H1 (cell line): ENCODE data around the gene LITAFD. TPM values are rescaled to one million over a fixed set of nuclear protein-coding genes. Genes with fewer than 3 reads are reported as not detected.

Experiments used
- TAF1 ChIP-seq: IDR thresholded peaks from 2 replicates; pipeline ENCODE4 v1.6.1; 2011; ENCODE audit warnings: mild to moderate bottlenecking, low read depth, low read length
- polyA plus RNA-seq, 7 experiments: library from polyadenylated mRNA; depleted of rRNA in 3 of 7; stranded (reverse) in 5 of 7; unstranded in 2 of 7; fragments of >200 nt in 5 of 7; fragments of 200-250 nt in 2 of 7; gene quantifications; 1 replicate in 5 of 7; 2 replicates in 1 of 7; 4 replicates in 1 of 7; pipeline versions ENCODE4 v1.2.1 to v1.2.3, GENCODE V29; 2011 to 2013; ENCODE audit warnings: missing spikeins in 2 of 7, mixed read lengths in 2 of 7
- total RNA-seq: library from RNA; stranded (reverse); fragmentation: NEBNext Ultra II Directional; extraction: Animal tissue kit (Norgen Biotek cat#: 25700); gene quantifications from 2 replicates; pipeline ENCODE4 v1.2.1, GENCODE V29; 2021
- TF ChIP-seq, protein P1 (sequence below): fragments of 300-600 bp; sonication (generic); IDR thresholded peaks from 2 replicates; pipeline ENCODE4 v1.7.1; 2012; ENCODE audit warnings: low read length, moderate library complexity, mild to moderate bottlenecking, inconsistent platforms; ENCODE audit not compliant: insufficient replicate concordance

Gene LITAFD
- total and polyA plus RNA-seq, 2 of the 8 experiments (the other 6 are each of a cell fraction or from before 2014, with no cell fraction given) = not detected

GRCh38 chr16:8920645-8921346 is 38.6 kb downstream of the LITAFD start (continued):
- no peak for TF ChIP-seq TAF1
- TF ChIP-seq, protein P1, sequence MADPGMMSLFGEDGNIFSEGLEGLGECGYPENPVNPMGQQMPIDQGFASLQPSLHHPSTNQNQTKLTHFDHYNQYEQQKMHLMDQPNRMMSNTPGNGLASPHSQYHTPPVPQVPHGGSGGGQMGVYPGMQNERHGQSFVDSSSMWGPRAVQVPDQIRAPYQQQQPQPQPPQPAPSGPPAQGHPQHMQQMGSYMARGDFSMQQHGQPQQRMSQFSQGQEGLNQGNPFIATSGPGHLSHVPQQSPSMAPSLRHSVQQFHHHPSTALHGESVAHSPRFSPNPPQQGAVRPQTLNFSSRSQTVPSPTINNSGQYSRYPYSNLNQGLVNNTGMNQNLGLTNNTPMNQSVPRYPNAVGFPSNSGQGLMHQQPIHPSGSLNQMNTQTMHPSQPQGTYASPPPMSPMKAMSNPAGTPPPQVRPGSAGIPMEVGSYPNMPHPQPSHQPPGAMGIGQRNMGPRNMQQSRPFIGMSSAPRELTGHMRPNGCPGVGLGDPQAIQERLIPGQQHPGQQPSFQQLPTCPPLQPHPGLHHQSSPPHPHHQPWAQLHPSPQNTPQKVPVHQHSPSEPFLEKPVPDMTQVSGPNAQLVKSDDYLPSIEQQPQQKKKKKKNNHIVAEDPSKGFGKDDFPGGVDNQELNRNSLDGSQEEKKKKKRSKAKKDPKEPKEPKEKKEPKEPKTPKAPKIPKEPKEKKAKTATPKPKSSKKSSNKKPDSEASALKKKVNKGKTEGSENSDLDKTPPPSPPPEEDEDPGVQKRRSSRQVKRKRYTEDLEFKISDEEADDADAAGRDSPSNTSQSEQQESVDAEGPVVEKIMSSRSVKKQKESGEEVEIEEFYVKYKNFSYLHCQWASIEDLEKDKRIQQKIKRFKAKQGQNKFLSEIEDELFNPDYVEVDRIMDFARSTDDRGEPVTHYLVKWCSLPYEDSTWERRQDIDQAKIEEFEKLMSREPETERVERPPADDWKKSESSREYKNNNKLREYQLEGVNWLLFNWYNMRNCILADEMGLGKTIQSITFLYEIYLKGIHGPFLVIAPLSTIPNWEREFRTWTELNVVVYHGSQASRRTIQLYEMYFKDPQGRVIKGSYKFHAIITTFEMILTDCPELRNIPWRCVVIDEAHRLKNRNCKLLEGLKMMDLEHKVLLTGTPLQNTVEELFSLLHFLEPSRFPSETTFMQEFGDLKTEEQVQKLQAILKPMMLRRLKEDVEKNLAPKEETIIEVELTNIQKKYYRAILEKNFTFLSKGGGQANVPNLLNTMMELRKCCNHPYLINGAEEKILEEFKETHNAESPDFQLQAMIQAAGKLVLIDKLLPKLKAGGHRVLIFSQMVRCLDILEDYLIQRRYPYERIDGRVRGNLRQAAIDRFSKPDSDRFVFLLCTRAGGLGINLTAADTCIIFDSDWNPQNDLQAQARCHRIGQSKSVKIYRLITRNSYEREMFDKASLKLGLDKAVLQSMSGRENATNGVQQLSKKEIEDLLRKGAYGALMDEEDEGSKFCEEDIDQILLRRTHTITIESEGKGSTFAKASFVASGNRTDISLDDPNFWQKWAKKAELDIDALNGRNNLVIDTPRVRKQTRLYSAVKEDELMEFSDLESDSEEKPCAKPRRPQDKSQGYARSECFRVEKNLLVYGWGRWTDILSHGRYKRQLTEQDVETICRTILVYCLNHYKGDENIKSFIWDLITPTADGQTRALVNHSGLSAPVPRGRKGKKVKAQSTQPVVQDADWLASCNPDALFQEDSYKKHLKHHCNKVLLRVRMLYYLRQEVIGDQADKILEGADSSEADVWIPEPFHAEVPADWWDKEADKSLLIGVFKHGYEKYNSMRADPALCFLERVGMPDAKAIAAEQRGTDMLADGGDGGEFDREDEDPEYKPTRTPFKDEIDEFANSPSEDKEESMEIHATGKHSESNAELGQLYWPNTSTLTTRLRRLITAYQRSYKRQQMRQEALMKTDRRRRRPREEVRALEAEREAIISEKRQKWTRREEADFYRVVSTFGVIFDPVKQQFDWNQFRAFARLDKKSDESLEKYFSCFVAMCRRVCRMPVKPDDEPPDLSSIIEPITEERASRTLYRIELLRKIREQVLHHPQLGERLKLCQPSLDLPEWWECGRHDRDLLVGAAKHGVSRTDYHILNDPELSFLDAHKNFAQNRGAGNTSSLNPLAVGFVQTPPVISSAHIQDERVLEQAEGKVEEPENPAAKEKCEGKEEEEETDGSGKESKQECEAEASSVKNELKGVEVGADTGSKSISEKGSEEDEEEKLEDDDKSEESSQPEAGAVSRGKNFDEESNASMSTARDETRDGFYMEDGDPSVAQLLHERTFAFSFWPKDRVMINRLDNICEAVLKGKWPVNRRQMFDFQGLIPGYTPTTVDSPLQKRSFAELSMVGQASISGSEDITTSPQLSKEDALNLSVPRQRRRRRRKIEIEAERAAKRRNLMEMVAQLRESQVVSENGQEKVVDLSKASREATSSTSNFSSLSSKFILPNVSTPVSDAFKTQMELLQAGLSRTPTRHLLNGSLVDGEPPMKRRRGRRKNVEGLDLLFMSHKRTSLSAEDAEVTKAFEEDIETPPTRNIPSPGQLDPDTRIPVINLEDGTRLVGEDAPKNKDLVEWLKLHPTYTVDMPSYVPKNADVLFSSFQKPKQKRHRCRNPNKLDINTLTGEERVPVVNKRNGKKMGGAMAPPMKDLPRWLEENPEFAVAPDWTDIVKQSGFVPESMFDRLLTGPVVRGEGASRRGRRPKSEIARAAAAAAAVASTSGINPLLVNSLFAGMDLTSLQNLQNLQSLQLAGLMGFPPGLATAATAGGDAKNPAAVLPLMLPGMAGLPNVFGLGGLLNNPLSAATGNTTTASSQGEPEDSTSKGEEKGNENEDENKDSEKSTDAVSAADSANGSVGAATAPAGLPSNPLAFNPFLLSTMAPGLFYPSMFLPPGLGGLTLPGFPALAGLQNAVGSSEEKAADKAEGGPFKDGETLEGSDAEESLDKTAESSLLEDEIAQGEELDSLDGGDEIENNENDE = no peak
